Panc1 (cell line): Measurements from ENCODE around the gene HGFAC.

Source experiments
- POLR2AphosphoS5 ChIP-seq: IDR thresholded peaks from 2 replicates; pipeline ENCODE4 v1.6.1; 2012; ENCODE audit warnings: mild to moderate bottlenecking, low read depth, low read length, moderate library complexity
- TF ChIP-seq, protein P1 (sequence below): fragments of 450-650 bp; IDR thresholded peaks from 2 replicates; pipeline ENCODE4 v1.5.1; 2017; ENCODE audit warnings: mild to moderate bottlenecking

GRCh38 chr4:3452376-3452775, 10.6 kb downstream of the HGFAC start:
- no peak for TF ChIP-seq POLR2AphosphoS5
- TF ChIP-seq, protein P1, sequence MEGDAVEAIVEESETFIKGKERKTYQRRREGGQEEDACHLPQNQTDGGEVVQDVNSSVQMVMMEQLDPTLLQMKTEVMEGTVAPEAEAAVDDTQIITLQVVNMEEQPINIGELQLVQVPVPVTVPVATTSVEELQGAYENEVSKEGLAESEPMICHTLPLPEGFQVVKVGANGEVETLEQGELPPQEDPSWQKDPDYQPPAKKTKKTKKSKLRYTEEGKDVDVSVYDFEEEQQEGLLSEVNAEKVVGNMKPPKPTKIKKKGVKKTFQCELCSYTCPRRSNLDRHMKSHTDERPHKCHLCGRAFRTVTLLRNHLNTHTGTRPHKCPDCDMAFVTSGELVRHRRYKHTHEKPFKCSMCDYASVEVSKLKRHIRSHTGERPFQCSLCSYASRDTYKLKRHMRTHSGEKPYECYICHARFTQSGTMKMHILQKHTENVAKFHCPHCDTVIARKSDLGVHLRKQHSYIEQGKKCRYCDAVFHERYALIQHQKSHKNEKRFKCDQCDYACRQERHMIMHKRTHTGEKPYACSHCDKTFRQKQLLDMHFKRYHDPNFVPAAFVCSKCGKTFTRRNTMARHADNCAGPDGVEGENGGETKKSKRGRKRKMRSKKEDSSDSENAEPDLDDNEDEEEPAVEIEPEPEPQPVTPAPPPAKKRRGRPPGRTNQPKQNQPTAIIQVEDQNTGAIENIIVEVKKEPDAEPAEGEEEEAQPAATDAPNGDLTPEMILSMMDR = peak; percentile 70
